Memory B cell (primary cell): ENCODE results near the gene GORAB.

ENCODE experiments used
- ATAC-seq: fragments of 150-1000 bp; cut with Tn5 transposase; 2 replicates; pipeline ENCODE4 v1.10.0; 2021; ENCODE audit warnings: low read depth, mild to moderate bottlenecking, moderate library complexity
- DNase-seq, 2 donors: peaks; one replicate each; pipeline ENCODE4 v3.0.0; 2022; ENCODE audit warnings: low spot score in 2 of 2
- H3K27ac Mint-ChIP-seq: one replicate; pipeline ENCODE4 v1.8.0; 2022; ENCODE audit warnings: mild to moderate bottlenecking, moderate library complexity, mixed read lengths
- H3K27me3 Mint-ChIP-seq: one replicate; pipeline ENCODE4 v1.8.0; 2022; ENCODE audit warnings: mixed read lengths
- H3K36me3 Mint-ChIP-seq: one replicate; pipeline ENCODE4 v1.8.0; 2022; ENCODE audit warnings: mild to moderate bottlenecking, mixed read lengths
- H3K4me1 Mint-ChIP-seq: one replicate; pipeline ENCODE4 v1.8.0; 2022; ENCODE audit warnings: mixed read lengths
- H3K4me3 Mint-ChIP-seq: one replicate; pipeline ENCODE4 v1.8.0; 2022; ENCODE audit warnings: mild to moderate bottlenecking, moderate library complexity, mixed read lengths
- H3K9me3 Mint-ChIP-seq: one replicate; pipeline ENCODE4 v1.8.0; 2022; ENCODE audit warnings: mixed read lengths

GORAB gene, protein sequence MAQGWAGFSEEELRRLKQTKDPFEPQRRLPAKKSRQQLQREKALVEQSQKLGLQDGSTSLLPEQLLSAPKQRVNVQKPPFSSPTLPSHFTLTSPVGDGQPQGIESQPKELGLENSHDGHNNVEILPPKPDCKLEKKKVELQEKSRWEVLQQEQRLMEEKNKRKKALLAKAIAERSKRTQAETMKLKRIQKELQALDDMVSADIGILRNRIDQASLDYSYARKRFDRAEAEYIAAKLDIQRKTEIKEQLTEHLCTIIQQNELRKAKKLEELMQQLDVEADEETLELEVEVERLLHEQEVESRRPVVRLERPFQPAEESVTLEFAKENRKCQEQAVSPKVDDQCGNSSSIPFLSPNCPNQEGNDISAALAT

DNA sequence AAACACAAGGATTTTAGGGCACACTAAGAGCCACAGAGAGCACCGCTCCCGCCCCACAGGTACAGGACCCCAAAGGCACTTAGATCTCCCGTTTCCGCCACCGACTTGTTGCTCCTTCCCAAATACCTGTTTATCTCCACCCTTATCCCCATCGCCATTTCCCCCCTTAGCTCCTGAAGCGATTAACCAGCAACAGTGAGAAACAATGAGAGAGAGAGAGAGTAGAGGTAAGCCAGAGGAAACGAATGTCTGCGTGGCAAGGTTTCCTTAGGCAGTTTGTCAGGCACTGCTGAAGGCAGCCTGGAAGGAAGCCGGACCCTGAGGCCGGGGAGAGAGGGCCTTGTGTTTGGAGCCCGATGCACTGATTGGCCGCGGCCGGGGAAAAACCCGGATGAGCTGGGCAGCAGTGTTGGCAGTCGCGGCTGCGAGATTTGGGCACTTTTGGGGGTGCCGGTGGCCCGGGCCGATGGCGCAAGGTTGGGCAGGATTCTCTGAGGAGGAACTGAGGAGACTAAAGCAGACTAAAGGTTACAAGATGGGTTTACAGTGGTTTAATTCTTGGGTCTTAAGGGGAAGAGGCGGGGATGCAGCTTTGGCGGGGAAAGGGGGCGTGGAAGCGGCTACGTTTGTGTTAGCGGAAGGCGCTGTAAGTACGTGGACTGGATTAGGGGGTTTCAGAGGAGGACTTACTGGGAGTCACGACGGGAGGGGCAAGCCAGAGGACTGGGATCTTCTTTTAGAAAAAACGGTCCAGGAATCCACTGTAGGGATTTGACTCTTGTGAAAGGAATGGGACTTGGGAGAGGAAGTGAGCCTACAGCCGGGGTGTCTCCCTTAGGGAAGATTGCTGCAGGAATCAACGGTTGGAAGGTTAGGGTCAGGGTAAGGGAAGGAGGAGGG, at the start of gene GORAB:
Gene GORAB (plus strand): TSS at position 409 of the 900 bp plus-strand sequence. CDS start 58 bp downstream, at position 467.
- no peak within 1 kb of the TSS for H3K4me3 Mint-ChIP-seq
- ATAC-seq (peak; percentile 93), DNase-seq (peak; percentile 76 to 79)
- no peaks in the 10 kb centered on the region for H3K27me3 Mint-ChIP-seq
- H3K36me3 Mint-ChIP-seq = peaks cover 11% of the 10 kb centered on the region
- no peaks in the 10 kb centered on the region for H3K9me3 Mint-ChIP-seq
- H3K27ac Mint-ChIP-seq = no peak within 1 kb of the TSS
- peaks cover 9% of the 10 kb centered on the region for H3K4me1 Mint-ChIP-seq

DNA sequence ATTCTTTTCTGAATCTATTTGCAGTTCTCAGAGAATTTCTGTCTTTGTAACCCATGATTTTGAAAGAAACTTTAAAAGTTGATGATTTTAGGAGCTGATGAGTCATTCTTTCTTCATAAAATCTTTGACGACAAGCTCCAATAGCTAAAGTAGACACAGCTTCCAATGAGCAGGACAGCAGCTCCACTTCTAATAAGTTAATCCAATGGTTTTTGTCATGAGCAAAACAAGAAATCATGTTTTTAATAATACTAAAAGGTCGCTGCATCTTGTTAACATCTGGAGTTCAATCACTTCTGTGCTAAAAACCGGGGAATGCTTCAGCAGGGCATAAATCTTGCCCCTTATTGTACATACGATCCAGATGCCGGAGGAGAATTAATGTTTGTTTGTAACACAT, 48.9 kb upstream of the GORAB start:
- H3K36me3 Mint-ChIP-seq = no peaks in the 10 kb centered on the region
- H3K4me3 Mint-ChIP-seq = no peak overlapping the region
- H3K27me3 Mint-ChIP-seq = no peaks in the 10 kb centered on the region
- DNase-seq = no peak
- no peaks in the 10 kb centered on the region for H3K9me3 Mint-ChIP-seq
- no peaks in the 10 kb centered on the region for H3K4me1 Mint-ChIP-seq
- H3K27ac Mint-ChIP-seq = no peak overlapping the region
- no peak for ATAC-seq

DNA sequence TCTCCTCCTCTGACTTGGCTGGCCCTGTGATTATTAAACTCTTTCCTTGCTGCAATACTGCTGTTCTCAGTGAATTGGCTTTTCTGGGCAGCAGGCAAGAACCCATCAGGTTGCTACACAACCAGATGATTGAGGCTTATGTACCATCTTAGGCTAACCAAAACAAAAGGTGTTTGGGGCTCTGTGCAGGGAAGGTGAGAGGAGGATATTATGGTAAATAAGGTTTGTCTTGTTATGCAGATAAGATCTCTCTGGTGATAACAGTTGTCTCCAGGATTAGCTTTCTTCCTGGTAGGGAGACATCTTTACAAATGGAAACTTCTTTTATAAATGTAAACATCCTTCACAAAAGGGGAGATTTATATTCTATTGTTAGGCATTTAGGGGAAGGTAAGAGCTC, 44.5 kb upstream of the GORAB start:
- Mint-ChIP-seq H3K27ac (no peak overlapping the region), H3K27me3 (no peaks in the 10 kb centered on the region), H3K4me3 (no peak overlapping the region), H3K9me3 (no peaks in the 10 kb centered on the region), H3K4me1 (no peaks in the 10 kb centered on the region), H3K36me3 (no peaks in the 10 kb centered on the region)
- DNase-seq (no peak), ATAC-seq (no peak)

DNA sequence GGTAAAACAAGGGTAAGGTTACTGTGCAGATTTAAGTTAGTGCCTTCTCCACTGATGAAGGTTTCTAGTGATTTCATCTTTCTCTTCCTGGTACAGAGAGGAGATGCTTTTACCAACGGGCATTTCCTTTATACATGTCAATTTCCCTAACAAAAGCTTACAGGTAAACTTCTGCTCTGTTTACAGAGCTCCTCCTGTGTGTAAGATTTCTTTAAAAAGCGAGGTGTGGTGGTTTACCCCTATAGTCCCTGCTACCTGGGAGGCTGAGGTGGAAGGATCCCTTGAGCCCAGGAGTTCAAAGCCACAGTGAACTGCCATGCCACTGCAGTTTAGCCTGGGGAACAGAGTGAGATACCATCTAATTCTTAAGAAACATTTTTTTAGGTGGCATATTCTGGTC, 40.7 kb upstream of the GORAB start:
- H3K36me3 Mint-ChIP-seq = no peaks in the 10 kb centered on the region
- no peaks in the 10 kb centered on the region for H3K9me3 Mint-ChIP-seq
- no peak for ATAC-seq
- no peak overlapping the region for H3K27ac Mint-ChIP-seq
- no peak overlapping the region for H3K4me3 Mint-ChIP-seq
- DNase-seq = no peak
- H3K27me3 Mint-ChIP-seq = peaks cover 1% of the 10 kb centered on the region
- no peaks in the 10 kb centered on the region for H3K4me1 Mint-ChIP-seq

DNA sequence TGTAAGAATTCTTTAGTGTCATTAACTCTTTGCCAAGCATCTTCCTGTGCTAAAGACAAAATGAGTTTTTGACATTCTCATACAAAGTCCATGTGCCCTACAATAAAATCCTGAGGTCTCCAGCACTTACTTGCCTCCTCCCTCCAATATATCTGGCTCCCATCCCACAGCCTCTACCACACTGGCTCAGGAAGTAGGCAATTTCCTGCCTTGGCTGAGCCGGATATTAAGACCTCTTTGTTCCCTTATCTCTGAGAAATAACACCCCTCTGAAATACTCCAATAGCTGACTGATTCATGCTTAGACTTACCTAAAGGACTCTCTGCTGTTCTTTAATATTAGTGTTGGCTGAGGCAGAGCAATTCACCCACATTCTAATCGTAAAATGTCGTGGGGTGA, 37.6 kb upstream of the GORAB start:
- Mint-ChIP-seq H3K4me1 (no peaks in the 10 kb centered on the region), H3K9me3 (no peaks in the 10 kb centered on the region), H3K36me3 (no peaks in the 10 kb centered on the region), H3K27ac (no peak overlapping the region), H3K27me3 (peaks cover 1% of the 10 kb centered on the region), H3K4me3 (no peak overlapping the region)
- DNase-seq (no peak), ATAC-seq (no peak)

DNA sequence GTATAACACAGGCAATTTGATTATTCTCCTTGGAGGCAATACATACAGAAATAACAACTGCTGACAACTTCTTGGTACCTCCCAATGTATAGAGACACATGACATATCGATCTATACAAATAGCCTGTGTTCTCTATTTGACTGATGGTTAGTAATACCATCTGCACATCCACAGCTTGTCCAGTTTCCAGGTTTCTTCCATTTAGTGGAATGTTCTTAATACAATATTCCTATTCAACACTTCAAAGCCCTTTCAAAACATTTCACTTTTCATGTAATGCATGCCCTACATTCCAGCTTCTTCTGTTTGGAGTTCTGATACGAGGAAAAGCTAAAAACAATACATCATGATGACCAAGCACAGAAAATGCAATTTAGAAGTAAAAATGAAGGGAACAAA, 37.0 kb upstream of the GORAB start:
- ATAC-seq (no peak), DNase-seq (no peak)
- Mint-ChIP-seq H3K27me3 (peaks cover 1% of the 10 kb centered on the region), H3K27ac (no peak overlapping the region), H3K4me3 (no peak overlapping the region), H3K36me3 (no peaks in the 10 kb centered on the region), H3K9me3 (no peaks in the 10 kb centered on the region), H3K4me1 (no peaks in the 10 kb centered on the region)

DNA sequence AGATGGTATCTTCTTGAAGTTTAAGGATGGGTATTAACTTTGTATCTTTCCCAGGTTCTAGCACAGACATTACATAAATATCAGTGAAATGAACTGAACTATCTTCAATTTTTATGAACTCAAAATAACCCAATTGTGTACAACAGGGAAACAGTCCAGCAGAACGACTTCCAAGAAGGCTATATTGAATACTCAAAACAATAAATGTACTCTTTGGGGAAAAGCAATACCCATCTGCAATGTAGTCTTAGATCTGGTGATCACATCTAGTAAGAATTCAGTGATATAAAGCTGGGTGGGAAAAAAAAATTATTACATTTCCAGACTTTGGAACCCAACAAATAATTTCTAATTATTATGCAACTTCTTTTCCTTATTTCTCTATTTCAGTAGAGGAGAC, 33.1 kb upstream of the GORAB start:
- Mint-ChIP-seq H3K36me3 (no peaks in the 10 kb centered on the region), H3K4me3 (no peak overlapping the region), H3K27ac (no peak overlapping the region), H3K27me3 (peaks cover 3% of the 10 kb centered on the region), H3K4me1 (no peaks in the 10 kb centered on the region), H3K9me3 (no peaks in the 10 kb centered on the region)
- DNase-seq (no peak), ATAC-seq (no peak)

DNA sequence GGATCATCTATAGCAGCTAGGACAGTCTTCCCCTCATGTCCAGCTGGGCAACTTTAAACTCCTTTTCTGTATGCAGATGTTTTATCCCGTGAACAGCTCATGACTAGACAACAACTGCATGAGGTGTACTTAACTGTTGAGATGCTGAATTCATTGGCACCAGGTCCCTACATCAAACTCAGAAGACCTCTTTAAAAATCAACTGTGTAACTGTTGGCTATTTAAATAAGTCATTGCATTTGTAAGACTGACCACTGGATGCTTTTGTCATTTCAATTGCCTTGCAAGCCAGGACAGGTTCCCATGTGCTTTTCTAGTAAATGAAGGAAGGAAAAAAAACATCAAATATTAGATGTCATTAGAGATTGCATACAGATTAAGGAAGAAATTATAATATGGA, 28.3 kb upstream of the GORAB start:
- no peak overlapping the region for H3K4me3 Mint-ChIP-seq
- no peaks in the 10 kb centered on the region for H3K36me3 Mint-ChIP-seq
- ATAC-seq (no peak), DNase-seq (no peak)
- no peak overlapping the region for H3K27ac Mint-ChIP-seq
- H3K9me3 Mint-ChIP-seq = no peaks in the 10 kb centered on the region
- H3K27me3 Mint-ChIP-seq = peaks cover 3% of the 10 kb centered on the region
- H3K4me1 Mint-ChIP-seq = no peaks in the 10 kb centered on the region

DNA sequence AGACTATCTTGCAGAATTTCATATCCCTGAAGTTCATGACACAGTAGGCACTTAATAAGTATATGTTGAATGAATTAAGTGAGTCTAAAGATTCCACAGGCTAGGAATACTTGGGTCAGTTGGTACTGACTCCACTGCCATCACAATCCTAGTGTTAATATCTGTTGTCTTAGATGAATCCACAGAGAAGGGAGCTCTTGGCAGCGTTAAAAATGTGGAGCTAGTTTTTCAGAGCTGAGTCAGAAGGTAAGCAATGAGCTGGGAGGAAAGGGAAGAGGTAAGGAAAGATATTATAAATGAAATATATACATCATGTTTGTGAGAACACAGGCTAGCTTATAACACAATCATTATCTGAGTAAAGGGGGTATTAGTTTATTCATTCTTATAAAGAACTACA, 21.8 kb upstream of the GORAB start:
- Mint-ChIP-seq H3K9me3 (no peaks in the 10 kb centered on the region), H3K27me3 (peaks cover 7% of the 10 kb centered on the region), H3K36me3 (no peaks in the 10 kb centered on the region), H3K4me3 (no peak overlapping the region), H3K27ac (no peak overlapping the region), H3K4me1 (no peaks in the 10 kb centered on the region)
- DNase-seq (no peak), ATAC-seq (no peak)

DNA sequence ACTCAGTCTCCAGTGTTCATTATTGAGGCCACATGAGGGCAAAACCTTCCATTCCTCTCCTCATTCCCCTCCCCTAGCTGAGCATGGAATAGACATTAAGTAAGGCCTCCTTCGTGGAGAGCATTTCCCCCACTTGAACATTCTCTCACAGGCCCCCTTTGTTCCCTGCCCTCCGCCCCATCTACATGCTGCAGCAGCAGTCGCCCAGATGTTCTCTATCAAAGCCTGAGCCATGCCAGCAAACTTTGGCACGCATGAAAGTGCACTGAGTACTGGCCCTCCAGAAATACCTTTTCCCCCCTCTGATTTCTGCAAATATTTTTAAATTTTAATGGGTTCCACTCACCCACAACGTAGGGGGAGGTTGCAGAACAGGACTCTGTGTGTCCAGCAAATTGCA, 20.9 kb upstream of the GORAB start:
- Mint-ChIP-seq H3K9me3 (no peaks in the 10 kb centered on the region), H3K27ac (no peak overlapping the region), H3K36me3 (no peaks in the 10 kb centered on the region), H3K27me3 (peaks cover 7% of the 10 kb centered on the region), H3K4me3 (no peak overlapping the region), H3K4me1 (no peaks in the 10 kb centered on the region)
- ATAC-seq = no peak
- no peak for DNase-seq

DNA sequence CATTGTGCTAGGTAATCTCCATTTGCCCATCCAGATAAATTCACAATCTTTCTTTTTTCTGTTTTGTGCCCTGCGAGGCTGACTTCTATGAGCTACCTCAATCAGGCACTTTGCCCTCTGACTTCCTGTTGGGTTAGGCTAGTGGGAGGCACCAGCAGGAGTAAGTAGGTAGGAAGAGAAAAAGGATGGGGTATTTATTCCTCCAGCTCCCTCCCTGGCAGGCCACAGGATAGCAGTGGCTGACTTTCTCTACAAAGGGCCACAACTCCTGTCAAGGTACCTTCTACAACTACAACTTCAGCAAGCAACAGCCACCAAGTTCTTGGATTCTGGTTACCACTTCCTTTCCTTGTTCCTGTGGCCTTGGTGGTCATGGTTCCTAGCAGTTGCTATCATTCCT, 18.8 kb upstream of the GORAB start:
- no peak overlapping the region for H3K4me3 Mint-ChIP-seq
- no peaks in the 10 kb centered on the region for H3K4me1 Mint-ChIP-seq
- peaks cover 10% of the 10 kb centered on the region for H3K27me3 Mint-ChIP-seq
- no peaks in the 10 kb centered on the region for H3K36me3 Mint-ChIP-seq
- ATAC-seq (no peak), DNase-seq (no peak)
- H3K9me3 Mint-ChIP-seq = no peaks in the 10 kb centered on the region
- no peak overlapping the region for H3K27ac Mint-ChIP-seq

DNA sequence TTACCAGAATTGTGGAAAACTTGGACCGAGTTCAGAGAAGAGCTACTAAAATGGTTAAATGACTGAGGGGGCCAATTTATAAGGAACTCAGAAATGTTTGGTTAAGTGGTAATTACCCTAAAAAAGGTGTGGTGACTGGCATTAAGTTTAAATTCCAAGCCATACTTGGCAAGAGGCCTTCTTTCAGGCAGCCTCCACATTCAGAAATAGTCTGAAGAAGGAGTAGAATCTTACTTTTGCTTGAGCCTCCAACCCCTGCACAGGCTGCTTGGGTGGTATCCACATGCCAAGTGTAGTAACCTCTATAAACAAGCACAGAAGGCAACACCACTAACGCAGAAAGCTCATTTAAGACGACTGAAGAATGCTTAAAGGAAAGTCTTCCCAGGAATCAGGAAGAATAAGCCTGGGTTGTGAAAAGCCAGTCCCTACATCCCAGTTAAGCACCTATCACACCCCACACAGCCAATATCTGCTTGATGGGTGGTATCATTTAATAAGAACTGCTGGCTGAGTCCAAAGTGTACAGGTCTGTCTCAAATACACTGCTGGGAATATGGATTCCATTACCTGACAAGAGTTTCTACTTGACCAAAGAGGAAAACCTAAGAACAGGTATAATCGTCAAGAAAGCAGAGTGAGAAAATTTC, 13.7 kb upstream of the GORAB start:
- DNase-seq (no peak), ATAC-seq (no peak)
- Mint-ChIP-seq H3K9me3 (no peaks in the 10 kb centered on the region), H3K4me3 (no peak overlapping the region), H3K36me3 (no peaks in the 10 kb centered on the region), H3K27me3 (peaks cover 9% of the 10 kb centered on the region), H3K4me1 (no peaks in the 10 kb centered on the region), H3K27ac (no peak overlapping the region)

DNA sequence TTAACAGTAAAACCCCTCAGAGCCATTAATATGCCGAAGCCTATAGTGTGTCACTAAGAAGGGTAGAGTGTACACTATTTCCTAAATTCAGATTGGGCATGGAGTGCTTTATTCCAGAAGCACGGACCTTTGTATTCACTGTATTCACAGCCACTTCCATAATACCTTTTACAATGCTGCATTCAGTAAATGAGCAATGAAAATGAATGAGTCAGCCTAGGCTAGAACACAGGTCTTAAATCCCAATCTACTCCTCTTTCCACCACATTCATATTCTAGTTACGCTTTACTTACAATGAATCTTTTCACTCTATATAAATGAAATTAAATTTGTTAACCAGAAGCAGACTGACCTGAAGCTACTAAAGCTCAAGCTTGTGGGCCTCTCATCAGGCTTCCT, 13.0 kb upstream of the GORAB start:
- ATAC-seq (no peak), DNase-seq (no peak)
- Mint-ChIP-seq H3K36me3 (no peaks in the 10 kb centered on the region), H3K4me3 (no peak overlapping the region), H3K9me3 (peaks cover 1% of the 10 kb centered on the region), H3K4me1 (no peaks in the 10 kb centered on the region), H3K27ac (no peak overlapping the region), H3K27me3 (peaks cover 13% of the 10 kb centered on the region)

DNA sequence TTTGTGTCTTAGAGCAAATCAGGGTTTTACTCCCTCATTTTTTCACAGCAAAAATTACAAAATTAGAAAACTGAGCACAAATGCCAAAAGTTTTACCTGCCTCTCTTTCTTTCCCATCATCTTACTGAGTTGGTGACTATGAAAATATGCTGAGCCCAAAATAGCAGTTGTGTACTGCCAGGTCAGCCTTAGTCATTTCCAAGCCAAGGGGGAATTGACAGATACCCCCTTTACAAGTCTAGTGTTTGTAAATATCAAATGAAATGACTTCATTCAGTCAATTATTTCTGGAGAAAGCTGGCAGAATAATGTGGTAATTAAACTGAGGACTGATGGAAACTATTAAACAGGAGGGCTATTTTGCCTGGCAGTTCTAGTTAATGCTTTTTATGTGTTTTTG, 11.4 kb upstream of the GORAB start:
- Mint-ChIP-seq H3K4me1 (no peaks in the 10 kb centered on the region), H3K27me3 (peaks cover 14% of the 10 kb centered on the region), H3K27ac (no peak overlapping the region), H3K36me3 (no peaks in the 10 kb centered on the region), H3K9me3 (peaks cover 1% of the 10 kb centered on the region), H3K4me3 (no peak overlapping the region)
- ATAC-seq (no peak), DNase-seq (no peak)
